Colon (tissue), 2 donors: ENCODE measurements around the gene SDK1.

Source experiments
- FAIRE-seq: peaks from 2 replicates; lab custom pipeline; 2012; peaks lifted over from hg19 to GRCh38; lab: Jason Lieb, UNC
- donor health status: control.
- donor health status: control.

Gene SDK1

DNA sequence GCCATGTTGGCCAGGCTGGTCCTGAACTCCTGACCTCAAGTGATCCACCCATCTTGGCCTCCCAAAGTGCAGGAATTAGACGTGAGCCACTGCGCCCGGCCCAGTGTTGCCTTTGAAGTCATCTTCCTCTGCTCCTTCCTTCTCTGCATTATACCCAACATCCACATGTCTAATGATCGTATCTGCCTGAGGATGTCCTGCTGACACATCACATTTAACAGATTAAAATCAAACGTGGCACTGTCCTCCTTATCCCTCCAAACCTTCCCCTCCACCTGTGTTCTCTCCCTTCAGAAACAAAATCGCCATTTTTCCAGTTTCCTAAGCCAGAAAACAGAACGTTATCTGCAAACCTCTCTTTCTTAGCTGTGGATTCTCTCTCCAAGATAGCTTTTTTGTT, 8.4 kb upstream of the SDK1 start:
- no peak for FAIRE-seq

DNA sequence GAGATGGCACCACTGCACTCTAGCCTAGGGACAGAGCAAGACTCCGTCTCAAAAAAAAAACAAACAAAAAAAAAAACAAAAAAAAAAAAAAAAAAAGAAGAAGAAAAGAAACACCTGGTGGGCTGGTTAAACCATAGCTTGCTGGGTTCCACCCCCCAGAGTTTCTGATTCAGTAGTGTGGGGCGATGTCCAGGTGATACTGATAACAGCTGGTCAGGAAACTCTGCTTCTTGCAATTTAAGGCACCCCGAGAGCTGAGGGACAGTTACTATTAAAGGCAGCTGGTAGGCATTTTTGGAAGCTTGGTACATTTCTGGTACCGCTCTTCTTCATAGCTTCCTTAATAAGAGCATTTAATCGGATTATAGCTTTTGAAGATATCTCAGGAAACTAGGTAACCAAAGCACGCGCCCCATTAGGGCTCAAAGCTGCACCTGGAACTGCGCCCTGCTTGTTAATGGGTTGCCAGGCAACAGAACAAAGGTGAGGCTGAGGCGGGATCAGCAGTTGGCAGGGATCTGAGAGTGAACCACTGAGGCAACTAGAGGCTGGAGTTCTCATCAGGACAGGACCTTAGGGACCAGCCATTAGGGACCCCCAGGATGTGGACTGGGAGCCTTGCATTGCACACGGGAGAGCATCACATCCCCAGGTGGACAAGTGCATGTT, 6.5 kb upstream of the SDK1 start:
- no peak for FAIRE-seq

DNA sequence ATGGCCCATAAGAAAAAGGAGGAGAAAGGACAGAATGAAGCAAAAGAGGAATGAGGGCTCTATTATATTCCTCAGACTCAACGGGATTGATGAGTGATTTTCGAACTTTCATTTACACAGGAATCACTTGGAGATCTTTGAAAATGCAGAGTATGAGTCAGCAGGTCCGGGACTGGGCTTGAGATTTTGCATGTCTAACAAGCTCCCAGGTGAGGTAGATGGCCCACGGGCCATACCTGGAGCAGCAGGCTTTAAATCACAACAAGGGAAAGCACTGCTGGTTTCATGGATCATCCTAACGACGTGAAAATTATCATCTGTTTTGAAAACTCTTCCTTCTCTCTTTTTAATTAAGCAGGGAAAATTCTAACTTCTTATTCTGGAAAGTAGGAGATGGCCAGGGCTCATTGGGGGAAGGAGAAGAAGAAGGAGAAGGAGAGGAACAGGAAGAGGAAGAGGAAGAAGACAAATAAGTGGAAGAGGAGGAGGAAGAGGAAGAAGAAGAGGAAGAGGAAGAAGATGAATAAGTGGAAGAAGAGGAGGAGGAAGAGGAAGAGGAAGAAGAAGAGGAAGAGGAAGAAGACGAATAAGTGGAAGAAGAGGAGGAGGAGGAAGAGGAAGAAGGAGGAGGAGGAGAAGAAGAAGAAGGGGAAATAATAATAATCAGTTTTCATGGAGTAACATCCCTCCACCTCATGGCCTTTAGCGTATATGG, 3.8 kb upstream of the SDK1 start:
- FAIRE-seq, result no peak

DNA sequence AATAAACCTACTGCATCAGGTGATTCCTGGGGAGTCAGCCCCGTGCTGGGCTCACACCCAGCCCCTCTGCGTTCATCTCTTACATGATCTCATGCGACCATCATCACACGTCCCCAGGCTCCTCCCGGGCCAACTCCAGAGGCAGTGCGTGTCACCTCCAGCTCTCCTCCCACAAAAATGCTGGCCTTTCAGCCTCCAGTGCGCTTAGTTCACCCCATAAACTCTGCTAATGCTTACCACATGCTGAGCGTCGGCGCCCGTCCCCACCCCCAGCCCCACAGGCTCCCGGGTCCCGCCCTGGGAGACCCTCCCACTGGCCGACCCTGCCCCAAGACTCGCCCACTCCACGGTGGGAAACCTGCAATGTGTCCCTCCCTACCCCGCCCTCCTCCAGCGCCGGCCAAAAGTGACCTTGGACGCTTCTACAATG, 816 bp upstream of the SDK1 start:
- FAIRE-seq, result no peak

DNA sequence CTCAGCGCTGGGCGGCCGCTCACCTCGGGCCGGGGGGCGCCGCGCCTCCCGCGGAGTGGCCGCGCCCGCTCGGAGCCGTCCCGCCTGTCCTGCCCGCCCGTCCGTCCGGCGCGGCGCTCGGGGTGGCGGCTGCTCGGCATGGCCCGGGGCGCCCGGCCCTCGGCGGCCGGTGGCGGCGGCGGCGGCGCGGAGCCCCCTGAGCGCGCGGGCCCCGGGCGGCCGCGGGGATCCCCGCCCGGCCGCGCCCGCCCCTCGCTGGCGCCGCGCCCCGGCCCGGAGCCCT, 338 bp downstream of the SDK1 start:
- no peak for FAIRE-seq

DNA sequence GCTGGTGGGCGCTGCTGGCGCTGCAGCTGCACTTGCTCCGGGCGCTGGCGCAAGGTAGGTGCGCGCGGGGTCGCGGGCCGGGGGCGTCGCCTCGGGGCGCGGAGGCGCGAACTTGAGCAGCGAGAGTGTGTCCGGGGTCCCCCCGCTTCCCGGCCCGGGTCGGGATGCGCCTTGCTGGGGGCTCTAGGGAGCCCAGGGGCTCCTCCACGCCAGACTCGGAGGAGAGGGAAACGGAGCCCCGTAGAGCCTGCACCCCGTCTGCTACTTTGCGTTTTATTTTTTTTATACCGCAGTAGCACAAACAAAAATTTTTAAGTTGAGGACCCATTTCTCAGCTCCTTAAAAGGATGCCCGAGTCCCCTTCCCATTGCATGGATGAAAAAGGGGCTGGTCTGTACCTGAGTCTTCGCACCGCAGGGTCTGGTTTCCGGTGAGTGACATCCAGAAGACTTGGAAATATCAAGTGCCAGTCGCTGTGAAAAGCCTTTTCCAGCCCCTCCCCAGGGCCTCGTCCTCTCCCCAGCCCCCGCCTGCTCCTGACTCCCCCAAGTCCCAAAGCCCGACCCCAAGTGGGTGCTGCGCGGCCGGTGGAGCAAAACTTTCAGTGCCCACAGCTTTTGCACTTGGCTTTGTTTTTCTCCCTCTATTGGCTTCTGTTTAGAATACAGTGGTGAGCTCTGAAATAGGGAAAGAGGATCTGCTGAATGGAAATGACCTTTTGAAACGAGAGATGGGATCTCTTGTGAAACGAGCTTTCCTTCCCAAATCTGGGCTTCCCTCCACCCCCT, 973 bp downstream of the SDK1 start:
- no peak for FAIRE-seq

DNA sequence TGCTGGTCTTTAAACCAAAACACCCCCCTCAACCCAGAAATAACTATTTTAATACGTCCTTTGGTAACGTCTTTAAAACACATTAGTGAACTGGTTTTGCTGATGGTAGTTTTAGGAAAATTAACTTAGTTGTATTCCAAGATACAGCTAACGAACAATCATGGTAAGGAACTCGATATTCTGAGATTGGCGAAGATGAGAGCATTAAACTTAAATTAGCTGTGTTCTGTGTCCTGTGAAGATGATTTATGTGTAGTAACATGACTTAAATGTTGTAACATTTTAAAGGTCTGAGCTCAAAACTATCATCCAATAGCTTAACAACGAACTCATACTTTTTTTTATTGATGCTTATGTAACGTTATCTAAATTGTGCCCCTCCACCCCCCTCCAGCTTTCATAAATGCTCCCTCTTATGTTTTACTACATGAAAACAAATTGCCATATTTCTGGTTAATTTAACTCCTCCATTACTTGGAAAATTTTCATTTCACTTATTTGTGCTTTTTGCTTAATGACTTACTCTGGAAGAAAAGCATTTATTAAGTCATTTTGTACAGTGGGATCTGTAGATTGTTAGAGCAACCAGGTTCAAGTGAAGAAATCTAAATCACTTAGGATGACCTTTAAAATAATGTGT, 1.7 kb downstream of the SDK1 start:
- FAIRE-seq, result no peak

DNA sequence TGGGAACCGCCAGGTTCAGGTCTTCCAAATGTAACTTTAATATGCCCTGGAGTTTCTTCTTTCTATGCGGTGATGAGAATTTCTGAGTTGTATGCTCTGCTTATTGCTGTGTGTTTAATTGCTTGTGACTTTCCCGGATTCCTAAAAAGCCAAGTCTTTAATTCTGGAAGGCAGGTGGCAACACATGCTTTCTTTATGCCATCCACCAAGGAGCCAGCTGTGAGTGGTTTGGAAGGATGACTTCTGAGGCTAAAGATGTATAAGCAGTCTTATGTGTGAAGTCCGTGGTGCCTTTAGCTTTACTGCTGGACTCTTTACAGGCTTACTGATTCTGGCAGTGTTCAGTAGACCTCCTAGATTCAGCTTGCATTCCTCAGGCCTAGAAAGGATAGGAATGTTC, 3.1 kb downstream of the SDK1 start:
- no peak for FAIRE-seq

DNA sequence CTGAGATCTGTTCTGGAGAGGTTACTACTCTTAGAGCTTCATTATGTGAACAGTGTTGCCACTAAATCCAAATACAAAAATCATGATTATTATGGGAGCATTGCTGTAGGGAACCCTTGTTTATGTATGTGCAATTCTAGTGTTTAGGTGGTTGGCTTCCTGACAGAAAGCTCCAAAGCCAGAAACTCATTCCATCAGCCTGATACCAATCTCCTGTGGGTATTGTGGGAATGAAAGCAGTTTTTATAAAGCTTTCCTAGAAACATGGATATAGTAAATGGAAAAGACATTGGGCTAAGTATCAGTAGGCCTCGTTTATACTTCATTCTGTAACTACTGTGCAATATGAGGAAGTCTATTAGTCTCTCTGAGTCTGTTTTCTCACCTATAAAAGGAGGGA, 6.4 kb downstream of the SDK1 start:
- FAIRE-seq, result no peak

DNA sequence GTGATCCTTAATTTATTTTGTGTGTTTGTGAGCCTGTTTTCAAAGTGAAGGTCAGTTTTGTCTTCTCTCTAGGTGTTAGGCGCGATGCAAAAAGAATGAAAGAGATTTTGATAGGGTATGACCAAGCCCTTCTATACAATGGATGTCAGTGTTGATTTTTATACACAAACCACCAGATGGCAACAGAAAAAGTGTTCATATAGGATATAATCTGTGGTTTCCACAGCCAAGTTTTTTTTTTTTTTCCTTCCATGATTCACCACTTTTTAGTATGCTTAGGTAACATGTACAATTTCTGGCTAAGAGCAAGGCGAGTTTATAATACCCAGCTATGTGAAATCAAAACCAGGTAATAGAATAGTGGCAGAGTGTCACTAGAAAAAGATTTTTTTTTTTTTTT, 8.1 kb downstream of the SDK1 start:
- no peak for FAIRE-seq

DNA sequence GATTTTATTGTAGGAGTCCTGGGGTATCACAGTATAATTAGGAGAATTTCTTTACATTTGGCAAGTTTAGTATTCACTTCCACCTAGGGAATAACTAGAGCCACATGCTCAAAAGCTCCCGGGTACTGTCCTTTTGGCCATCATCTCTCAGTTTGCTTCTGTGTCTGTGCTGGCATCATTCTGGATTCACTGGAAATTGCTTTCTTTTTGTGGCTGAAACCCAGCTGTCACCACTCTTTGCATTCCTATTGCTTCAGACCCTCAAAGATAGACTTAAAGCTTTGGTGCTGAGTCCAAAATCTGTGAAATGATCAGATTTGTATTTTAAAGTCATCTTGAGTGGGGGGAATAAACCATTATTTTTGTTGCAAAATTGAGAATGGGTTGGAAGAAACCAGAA, 8.9 kb downstream of the SDK1 start:
- FAIRE-seq, result no peak

DNA sequence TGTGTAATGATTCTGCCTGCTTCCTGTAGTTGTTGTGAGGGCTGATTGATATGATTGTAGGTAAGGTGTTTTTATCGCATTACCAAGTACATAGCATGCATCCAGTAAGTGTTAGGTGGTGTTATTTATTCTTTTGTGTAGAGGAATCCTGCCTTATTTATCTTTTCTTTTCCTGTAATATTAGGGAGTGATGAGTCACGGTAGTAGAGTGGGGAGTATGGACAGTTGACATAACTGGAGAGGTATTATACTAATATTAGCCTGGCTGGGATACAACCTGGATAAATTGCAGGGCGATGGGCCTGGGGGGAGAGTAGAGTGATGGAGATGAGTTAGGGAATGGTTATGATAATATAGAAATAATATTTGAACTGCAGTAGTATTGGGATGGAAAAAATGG, 9.8 kb downstream of the SDK1 start:
- no peak for FAIRE-seq

DNA sequence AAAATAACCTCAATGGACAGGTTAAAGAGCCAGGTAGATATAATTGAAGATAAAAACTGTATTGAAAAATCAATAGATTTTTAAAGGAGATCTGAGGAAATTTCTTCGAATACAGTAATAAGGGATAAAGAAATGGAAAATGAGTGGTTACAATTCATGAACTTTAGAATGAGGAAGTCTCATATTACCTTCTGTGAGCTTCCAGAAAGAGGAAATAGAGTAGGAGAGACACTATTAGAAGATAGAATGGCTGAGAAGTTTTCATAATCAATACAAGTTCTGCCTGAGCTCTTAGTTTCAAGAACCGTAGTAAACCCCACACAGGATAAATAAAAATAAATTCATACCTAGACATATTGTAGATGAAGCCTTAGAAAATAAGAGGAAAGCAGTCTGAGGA, 11.5 kb downstream of the SDK1 start:
- FAIRE-seq, result no peak

DNA sequence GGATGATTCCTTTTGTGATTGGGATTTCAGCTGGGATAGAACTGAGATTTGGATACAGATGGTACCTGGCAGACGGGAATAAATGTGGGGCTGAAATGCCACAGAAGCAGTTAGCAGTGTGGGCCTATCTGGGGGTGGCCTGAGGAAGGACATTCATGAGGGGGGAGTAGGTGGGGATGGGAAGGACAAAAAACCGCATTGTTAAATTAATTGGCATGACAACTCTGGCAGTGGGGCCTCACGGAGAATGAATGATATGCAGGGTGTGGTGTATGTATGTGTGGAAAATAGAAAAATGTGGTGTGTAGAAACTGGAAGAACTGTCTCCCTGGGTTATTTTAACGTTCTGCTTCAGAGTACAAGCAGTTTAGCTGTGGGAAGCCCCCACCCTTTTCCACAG, 17.8 kb downstream of the SDK1 start:
- no peak for FAIRE-seq

DNA sequence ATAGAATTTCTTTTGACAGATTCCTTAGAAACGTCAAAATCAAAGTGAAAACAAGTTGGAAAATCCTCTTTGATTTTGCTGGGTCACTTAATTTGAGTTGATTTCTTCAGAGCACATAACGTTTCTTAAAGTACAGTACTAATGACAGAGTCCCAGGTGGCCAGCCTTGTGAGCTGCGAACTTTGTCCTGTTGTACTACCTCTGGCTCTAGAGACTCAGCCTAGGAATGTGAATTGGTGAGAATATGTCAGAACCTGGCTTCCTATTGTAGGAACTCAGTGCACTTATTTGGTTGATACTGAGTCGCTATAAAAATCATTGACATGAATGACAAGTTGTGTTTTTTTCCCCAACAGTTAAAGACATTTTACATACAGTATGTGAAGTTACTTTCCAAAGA, 20.2 kb downstream of the SDK1 start:
- no peak for FAIRE-seq

DNA sequence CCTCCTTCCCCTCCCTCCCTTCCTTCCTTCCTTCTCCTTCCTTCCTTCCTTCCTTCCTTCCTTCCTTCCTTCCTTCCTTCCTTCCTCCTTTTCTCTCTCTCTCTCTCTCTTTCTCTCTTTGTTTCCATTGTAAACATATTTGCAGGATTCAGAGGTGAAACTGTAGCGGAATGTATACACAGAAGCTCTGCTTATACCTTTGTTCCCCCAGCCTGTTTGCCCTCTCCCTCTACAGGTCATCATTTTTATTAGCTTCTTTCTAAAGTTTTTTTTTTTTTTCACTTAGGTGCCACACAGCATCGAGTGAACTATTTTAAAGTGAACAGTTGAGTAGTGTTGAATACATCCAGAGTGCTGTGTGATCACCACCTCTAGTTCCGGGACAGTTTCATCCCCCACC, 20.7 kb downstream of the SDK1 start:
- FAIRE-seq, result no peak

DNA sequence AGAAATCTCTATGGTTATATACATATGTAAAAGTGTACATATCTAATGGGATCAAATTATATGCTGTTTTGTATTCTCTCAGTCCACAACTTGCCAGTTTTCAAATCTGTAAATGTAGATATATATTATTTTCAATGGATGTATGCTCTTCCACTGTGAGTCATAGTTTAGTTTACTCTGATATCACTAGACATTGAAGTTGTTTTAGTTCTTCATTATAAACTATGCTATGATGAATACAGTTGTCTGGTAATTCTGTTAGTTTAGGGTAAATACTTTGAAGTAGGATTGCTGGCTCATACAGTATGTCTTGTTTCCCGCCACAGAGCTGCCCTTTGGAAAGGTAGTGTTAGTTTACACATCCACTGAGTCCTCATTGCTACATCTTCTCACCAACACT, 25.2 kb downstream of the SDK1 start:
- FAIRE-seq, result no peak

DNA sequence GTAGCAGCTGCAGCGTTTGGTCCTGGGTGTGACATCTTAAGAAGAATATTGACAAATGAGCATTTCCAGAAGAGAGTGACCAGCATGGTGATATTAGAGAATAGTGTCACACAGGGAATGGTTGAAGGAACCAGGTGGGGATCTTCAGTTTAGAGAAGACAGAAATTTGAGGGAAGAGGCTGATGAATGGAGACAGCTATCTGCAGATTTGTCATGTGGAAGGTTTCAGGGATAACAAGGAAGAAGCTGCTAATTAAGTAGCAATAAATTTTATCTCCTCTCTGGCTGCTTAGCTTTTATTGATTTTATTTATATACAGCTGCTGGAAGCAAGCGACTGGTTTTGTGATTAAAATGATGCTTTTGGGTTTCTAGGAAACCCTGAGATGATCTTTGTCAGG, 26.0 kb downstream of the SDK1 start:
- FAIRE-seq, result no peak

DNA sequence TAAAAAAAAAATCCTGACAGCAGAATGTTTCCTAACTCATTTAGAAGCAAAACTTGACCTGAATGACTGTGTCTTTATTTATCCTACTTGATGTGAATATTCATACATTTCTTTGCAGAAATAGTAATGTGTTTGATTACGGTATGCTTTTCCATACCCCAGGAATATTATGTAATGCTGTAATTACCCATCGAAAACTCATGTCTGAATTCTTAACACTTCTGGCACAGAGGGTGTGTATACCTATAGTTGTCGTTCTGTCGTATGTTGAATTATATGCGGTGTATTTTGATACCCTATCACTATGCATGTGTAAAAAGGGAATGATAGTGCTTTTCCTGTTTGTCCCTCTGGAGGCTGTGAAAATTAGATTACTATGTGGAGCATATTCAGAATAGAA, 26.6 kb downstream of the SDK1 start:
- no peak for FAIRE-seq

DNA sequence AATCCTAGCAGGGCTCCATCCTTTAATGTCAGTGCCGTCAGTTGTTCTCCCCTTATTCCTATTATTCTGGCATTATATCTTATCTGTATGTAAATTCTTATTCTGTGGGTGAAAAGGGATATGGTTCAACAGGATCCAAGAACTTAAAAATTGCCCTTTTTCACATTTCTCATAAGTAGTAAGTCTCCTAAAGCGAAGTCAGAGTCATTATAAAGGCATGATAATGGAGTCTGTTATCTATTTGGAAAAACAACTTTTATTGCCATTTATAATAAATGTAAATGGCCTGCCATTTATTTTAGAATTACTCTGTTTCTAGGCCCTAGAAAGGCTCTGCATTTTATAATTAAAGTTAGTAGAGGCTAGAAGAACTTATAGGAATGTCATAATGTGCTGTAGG, 31.3 kb downstream of the SDK1 start:
- no peak for FAIRE-seq

DNA sequence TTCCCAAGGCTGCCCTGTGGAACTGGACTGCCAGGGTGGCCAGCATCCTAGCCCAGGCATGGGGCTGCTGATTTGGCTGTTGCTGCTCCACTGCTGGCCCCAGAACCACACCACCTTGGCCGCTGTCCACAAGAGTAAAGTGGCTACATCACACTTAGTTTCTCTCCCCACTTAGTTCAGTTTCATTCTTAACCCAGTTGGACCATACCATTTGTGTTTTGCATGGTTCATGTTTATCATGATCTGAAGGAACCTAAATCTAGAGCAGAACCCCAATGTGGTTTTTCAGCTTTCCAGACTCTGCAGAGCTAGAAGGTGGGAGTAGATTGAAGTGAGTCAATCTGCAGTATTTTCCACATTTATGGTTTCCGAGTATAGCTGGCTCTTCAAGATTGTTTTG, 32.8 kb downstream of the SDK1 start:
- FAIRE-seq, result no peak

DNA sequence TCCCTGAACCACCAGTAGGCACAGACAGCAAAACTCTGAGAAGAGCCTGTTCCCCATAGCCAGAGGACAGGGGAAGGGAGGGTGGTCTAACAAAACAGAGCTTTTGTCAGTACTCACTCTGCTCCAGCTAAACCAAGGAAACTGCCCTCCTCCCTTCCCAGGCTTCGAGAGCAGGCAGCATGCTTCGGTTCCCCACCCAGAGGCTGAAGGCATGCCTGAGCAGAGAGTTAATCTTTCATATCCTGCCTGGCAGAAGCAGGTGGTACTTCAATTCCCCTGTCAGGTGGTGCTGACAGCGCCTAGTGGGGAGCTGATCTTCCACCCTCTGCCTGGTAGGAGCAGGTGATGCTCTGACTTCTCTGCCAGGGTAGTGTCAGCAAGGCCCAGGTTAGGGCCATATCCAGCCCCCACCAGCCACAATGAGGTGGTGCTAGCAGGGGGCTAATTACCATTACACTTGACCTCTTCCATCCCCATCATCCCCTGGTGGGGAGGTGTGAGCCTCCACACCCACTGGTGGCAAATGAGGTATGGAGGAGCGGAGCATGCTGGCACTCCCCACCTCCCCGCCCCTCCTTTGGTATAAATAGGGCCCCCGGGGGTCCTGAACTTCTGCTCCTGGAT, 35.1 kb downstream of the SDK1 start:
- no peak for FAIRE-seq

DNA sequence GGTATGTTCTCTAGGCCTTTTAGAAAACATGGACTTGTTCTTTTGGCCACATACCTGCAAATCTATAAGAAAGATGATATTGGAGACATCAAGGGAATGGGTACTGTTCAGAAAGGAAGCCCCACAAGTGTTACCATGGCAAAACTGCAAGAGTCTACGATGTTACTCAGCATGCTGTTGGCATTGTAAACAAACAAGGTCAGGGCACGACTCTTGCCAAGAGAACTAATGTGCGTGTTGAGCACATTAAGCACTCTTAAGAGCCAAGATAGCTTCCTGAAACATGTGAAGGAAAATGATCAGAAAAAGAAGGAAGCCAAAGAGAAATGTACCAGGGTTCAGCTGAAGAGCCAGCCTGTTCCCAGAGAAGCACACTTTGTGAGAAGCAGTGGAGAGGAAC, 37.1 kb downstream of the SDK1 start:
- FAIRE-seq, result no peak
